ENCODE measurements around the gene APBB1IP. TPM values are rescaled to one million over a fixed set of nuclear protein-coding genes. Genes with fewer than 3 reads are reported as not detected.
"Not testable (repeated sequence)": the region's sequence is repeated elsewhere in the genome, so short reads cannot be mapped to it uniquely, and the experiment has no call there.

The APBB1IP gene
- total RNA-seq, 1 donor from 2014 or later, result not detected

- Mint-ChIP-seq H3K4me3 (no peak overlapping the region), H3K27ac (no peak overlapping the region), H3K36me3 (no peaks in the 10 kb centered on the region), H3K9me3 (no peaks in the 10 kb centered on the region), H3K27me3 (ENCODE audit: insufficient read depth, low read depth) (no peaks in the 10 kb centered on the region), H3K4me1 (no peaks in the 10 kb centered on the region)
- Histone ChIP-seq H3K9ac (no peak overlapping the region), H3F3A (ENCODE audit: low read depth) (no peaks in the 10 kb centered on the region), H3K36me3 (no peaks in the 10 kb centered on the region), H3K4me1 (no peaks in the 10 kb centered on the region), H3K4me2 (no peak overlapping the region), H4K20me1 (ENCODE audit: low read depth) (no peaks in the 10 kb centered on the region), H3K27ac (no peak overlapping the region), H3K79me2 (ENCODE audit: low read depth) (no peaks in the 10 kb centered on the region), H3K4me3 (no peak overlapping the region), H2AFZ (replicated peaks) (no peak overlapping the region), H3K27me3 (no peaks in the 10 kb centered on the region), H3K9me3 (ENCODE audit: low read depth) (no peaks in the 10 kb centered on the region)
- DNase-seq (ENCODE audit: low spot score), result no peak
- TF ChIP-seq EZH2 (IDR thresholded peaks at IDR 0.05), result no peak
- no peak for TF ChIP-seq EZH2phosphoT487 (IDR thresholded peaks at IDR 0.05)
- no peak for TF ChIP-seq CTCF (IDR thresholded peaks at IDR 0.05)
These were observed 30.6 kb downstream of the APBB1IP start for GRCh38 chr10:26468700-26469099.

- Histone ChIP-seq H4K20me1 (ENCODE audit: low read depth) (no peaks in the 10 kb centered on the region), H3K79me2 (ENCODE audit: low read depth) (no peaks in the 10 kb centered on the region), H3K27me3 (no peaks in the 10 kb centered on the region), H2AFZ (replicated peaks) (no peak overlapping the region), H3K9ac (no peak overlapping the region), H3K36me3 (no peaks in the 10 kb centered on the region), H3F3A (ENCODE audit: low read depth) (no peaks in the 10 kb centered on the region), H3K9me3 (ENCODE audit: low read depth) (no peaks in the 10 kb centered on the region), H3K4me2 (no peak overlapping the region), H3K4me1 (no peaks in the 10 kb centered on the region), H3K27ac (no peak overlapping the region), H3K4me3 (no peak overlapping the region)
- DNase-seq (ENCODE audit: low spot score), result no peak
- TF ChIP-seq EZH2 (IDR thresholded peaks at IDR 0.05), result no peak
- no peak for TF ChIP-seq EZH2phosphoT487 (IDR thresholded peaks at IDR 0.05)
- no peak for TF ChIP-seq CTCF (IDR thresholded peaks at IDR 0.05)
- H3K36me3 Mint-ChIP-seq, result no peaks in the 10 kb centered on the region
- no peak overlapping the region for H3K4me3 Mint-ChIP-seq
- H3K27ac Mint-ChIP-seq, result no peak overlapping the region
- no peaks in the 10 kb centered on the region for H3K4me1 Mint-ChIP-seq
- no peaks in the 10 kb centered on the region for H3K27me3 Mint-ChIP-seq (ENCODE audit: insufficient read depth, low read depth)
- H3K9me3 Mint-ChIP-seq, result no peaks in the 10 kb centered on the region
These were observed 34.3 kb downstream of the APBB1IP start for GRCh38 chr10:26472492-26472778.

DNA sequence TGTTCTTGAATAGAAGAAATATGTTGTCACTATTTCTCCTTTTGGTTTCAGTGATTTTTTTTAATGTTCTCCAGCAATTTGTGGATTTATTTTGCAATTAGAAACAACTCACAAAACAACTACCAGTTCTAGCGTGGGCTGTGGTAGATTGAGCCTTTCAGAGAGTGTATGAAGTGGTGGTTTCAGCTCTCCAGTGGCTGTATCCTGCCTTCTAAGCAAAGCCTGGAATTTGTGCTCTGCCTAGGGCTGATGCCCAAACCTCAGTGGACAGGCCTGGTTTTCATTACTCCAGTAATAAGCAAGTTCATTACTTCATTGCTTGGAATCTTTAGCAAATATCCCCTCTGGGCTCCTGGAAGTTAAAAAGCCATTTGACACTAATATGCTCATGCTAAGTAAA lies 35.9 kb downstream of the APBB1IP start:
- H3K27ac ChIP-seq, result no peak overlapping the region
- no peaks in the 10 kb centered on the region for H3K36me3 Mint-ChIP-seq
- no peak overlapping the region for H3K9ac ChIP-seq
- no peaks in the 10 kb centered on the region for H3K9me3 Mint-ChIP-seq
- no peaks in the 10 kb centered on the region for H3F3A ChIP-seq (ENCODE audit: low read depth)
- no peaks in the 10 kb centered on the region for H3K79me2 ChIP-seq (ENCODE audit: low read depth)
- DNase-seq (ENCODE audit: low spot score), result no peak
- H2AFZ ChIP-seq (replicated peaks), result no peak overlapping the region
- no peak overlapping the region for H3K4me3 Mint-ChIP-seq
- TF ChIP-seq EZH2phosphoT487 (IDR thresholded peaks at IDR 0.05), result no peak
- TF ChIP-seq CTCF (IDR thresholded peaks at IDR 0.05), result no peak
- no peak for TF ChIP-seq EZH2 (IDR thresholded peaks at IDR 0.05)
- H3K9me3 ChIP-seq (ENCODE audit: low read depth), result no peaks in the 10 kb centered on the region
- H3K4me3 ChIP-seq, result no peak overlapping the region
- H3K36me3 ChIP-seq, result no peaks in the 10 kb centered on the region
- no peaks in the 10 kb centered on the region for H4K20me1 ChIP-seq (ENCODE audit: low read depth)
- no peaks in the 10 kb centered on the region for H3K27me3 Mint-ChIP-seq (ENCODE audit: insufficient read depth, low read depth)
- no peaks in the 10 kb centered on the region for H3K4me1 ChIP-seq
- H3K27me3 ChIP-seq, result no peaks in the 10 kb centered on the region
- H3K4me2 ChIP-seq, result no peak overlapping the region
- H3K27ac Mint-ChIP-seq, result no peak overlapping the region
- no peaks in the 10 kb centered on the region for H3K4me1 Mint-ChIP-seq

- DNase-seq (ENCODE audit: low spot score); H3K9me3 Mint-ChIP-seq; H4K20me1 ChIP-seq (ENCODE audit: low read depth); H3K27me3 ChIP-seq; H3K4me3 Mint-ChIP-seq; H2AFZ ChIP-seq (replicated peaks); H3K79me2 ChIP-seq (ENCODE audit: low read depth); H3F3A ChIP-seq (ENCODE audit: low read depth); H3K9me3 ChIP-seq (ENCODE audit: low read depth); H3K27ac Mint-ChIP-seq; H3K4me2 ChIP-seq; H3K4me1 ChIP-seq; H3K9ac ChIP-seq; H3K36me3 ChIP-seq; H3K4me3 ChIP-seq; H3K27me3 Mint-ChIP-seq (ENCODE audit: insufficient read depth, low read depth); H3K36me3 Mint-ChIP-seq; H3K27ac ChIP-seq; H3K4me1 Mint-ChIP-seq: not testable (repeated sequence)
These were observed 36.7 kb downstream of the APBB1IP start for GRCh38 chr10:26474845-26475244.
